Neural cell (in vitro differentiated cells): ENCODE data around the gene GPR142.

Experiments
- EP300 ChIP-seq: fragments of 450-650 bp; conservative IDR thresholded peaks from 2 replicates; pipeline ENCODE4 v1.6.1; 2014; ENCODE audit warnings: antibody characterized with exemption, mild to moderate bottlenecking, moderate library complexity; ENCODE audit not compliant: poor library complexity, severe bottlenecking
- EZH2 ChIP-seq: fragments of 200-600, 300-800 bp; shearing (Covaris generic), sonication (generic); IDR thresholded peaks from 2 replicates; pipeline ENCODE4 v1.6.1; 2014; ENCODE audit warnings: antibody characterized with exemption, low read length, borderline replicate concordance, mild to moderate bottlenecking; ENCODE audit not compliant: insufficient read depth, poor library complexity, severe bottlenecking
- POLR2AphosphoS5 ChIP-seq: IDR thresholded peaks from 2 replicates; pipeline ENCODE4 v1.6.1; 2012
- RAD21 ChIP-seq: fragments of 450-650 bp; conservative IDR thresholded peaks from 2 replicates; pipeline ENCODE4 v1.6.1; 2014; ENCODE audit warnings: antibody characterized with exemption, mild to moderate bottlenecking, moderate library complexity
- REST ChIP-seq: IDR thresholded peaks from 2 replicates; pipeline ENCODE4 v1.6.1; 2012; ENCODE audit warnings: borderline replicate concordance
- SMC3 ChIP-seq: fragments of 450-650 bp; conservative IDR thresholded peaks from 2 replicates; pipeline ENCODE4 v1.6.1; 2014; ENCODE audit warnings: antibody characterized with exemption, mild to moderate bottlenecking, moderate library complexity; ENCODE audit not compliant: poor library complexity
- TAF1 ChIP-seq: IDR thresholded peaks from 2 replicates; pipeline ENCODE4 v1.6.1; 2012; ENCODE audit warnings: low read depth
- TF ChIP-seq, protein P1 (sequence below): fragments of 450-650 bp; IDR thresholded peaks from 2 replicates; pipeline ENCODE4 v1.5.1; 2014; ENCODE audit warnings: antibody characterized with exemption, mild to moderate bottlenecking, moderate library complexity; ENCODE audit not compliant: poor library complexity, severe bottlenecking

DNA sequence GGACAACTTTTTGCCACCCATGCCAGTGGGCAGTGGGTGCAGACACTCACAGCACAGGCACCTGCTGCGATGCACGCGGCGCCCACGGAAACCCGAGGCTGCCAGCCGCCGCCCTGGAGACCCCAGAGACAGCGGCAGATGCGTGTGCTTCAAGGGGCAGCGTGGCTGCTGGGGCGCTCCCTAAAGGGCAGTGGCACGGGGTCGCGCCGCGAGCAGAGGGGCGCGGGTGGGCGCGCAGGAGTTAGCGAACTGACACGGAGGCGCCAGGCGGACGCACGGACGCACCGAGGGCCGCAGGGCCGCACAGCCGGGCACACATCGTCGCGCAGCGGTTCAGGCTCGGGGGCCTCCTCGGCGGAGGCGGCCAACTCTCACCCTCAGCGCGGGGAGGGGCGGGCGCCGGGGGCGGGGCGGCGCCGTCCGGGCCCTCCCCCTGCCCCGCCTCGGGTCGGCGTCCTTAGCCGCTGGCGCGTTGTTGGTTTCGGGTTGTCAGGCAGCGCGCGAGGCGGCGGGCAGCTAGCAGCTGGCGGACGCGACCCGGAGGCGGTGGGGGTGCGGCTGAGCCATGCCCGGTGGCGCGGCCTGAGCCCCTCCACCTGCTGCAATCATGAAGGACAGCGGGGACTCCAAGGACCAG is 41.4 kb upstream of the GPR142 start, which contains the start of gene KIF19:
- TF ChIP-seq, protein P1, sequence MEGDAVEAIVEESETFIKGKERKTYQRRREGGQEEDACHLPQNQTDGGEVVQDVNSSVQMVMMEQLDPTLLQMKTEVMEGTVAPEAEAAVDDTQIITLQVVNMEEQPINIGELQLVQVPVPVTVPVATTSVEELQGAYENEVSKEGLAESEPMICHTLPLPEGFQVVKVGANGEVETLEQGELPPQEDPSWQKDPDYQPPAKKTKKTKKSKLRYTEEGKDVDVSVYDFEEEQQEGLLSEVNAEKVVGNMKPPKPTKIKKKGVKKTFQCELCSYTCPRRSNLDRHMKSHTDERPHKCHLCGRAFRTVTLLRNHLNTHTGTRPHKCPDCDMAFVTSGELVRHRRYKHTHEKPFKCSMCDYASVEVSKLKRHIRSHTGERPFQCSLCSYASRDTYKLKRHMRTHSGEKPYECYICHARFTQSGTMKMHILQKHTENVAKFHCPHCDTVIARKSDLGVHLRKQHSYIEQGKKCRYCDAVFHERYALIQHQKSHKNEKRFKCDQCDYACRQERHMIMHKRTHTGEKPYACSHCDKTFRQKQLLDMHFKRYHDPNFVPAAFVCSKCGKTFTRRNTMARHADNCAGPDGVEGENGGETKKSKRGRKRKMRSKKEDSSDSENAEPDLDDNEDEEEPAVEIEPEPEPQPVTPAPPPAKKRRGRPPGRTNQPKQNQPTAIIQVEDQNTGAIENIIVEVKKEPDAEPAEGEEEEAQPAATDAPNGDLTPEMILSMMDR: no peak
- TF ChIP-seq RAD21: no peak
- TF ChIP-seq TAF1: no peak
- no peak for TF ChIP-seq POLR2AphosphoS5
- TF ChIP-seq SMC3: no peak
- no peak for TF ChIP-seq REST
- TF ChIP-seq EZH2: no peak
- TF ChIP-seq EP300: no peak
